A549 (cell line): ENCODE data around the gene DNAH1. TPM values are rescaled to one million over a fixed set of nuclear protein-coding genes. Genes with fewer than 3 reads are reported as not detected.

Experiments used
- ATAC-seq, 2 experiments: fragments of 200-7000 bp in 1 of 2; fragments of >200 bp in 1 of 2; cut with Nextera tagmentation in 1 of 2; cut with Tn5 transposase in 1 of 2; 3 replicates each; pipeline versions ENCODE4 v1.8.0 to v1.9.1; 2018 to 2020; ENCODE audit warnings: mild to moderate bottlenecking in 1 of 2, moderate library complexity in 1 of 2
- CTCF ChIA-PET: fragments of 300-600 bp; sonication (Branson Sonifier 250); formaldehyde crosslinking; extraction: SDS; loops from one replicate; lab custom pipeline; 2021; ENCODE audit warnings: antibody characterized with exemption, inconsistent platforms; lab: Yijun Ruan, JAX
- POLR2A ChIA-PET: fragments of 350-600 bp; formaldehyde crosslinking; extraction: SDS; loops from one replicate; lab custom pipeline; 2021; ENCODE audit warnings: antibody characterized with exemption, inconsistent platforms; lab: Yijun Ruan, JAX
- DNase-seq, 2 experiments: peaks; one replicate each; pipeline versions ENCODE4 v3.0.0 to v3.0.0-alpha.2; 2011 to 2016; ENCODE audit warnings: low read depth in 1 of 2, low spot score in 1 of 2
- FAIRE-seq: peaks from 2 replicates; lab custom pipeline; 2011; peaks lifted over from hg19 to GRCh38; lab: Jason Lieb, UNC
- H3K27ac ChIP-seq, 2 experiments: fragments of >200 bp; sonication (Bioruptor Twin); formaldehyde crosslinking; 3 replicates each; pipeline ENCODE4 v1.5.1; 2016 to 2017
- H3K4me1 ChIP-seq: fragments of >200 bp; sonication (Bioruptor Twin); formaldehyde crosslinking; 3 replicates; pipeline ENCODE4 v1.6.1; 2016
- H3K4me2 ChIP-seq: fragments of >200 bp; sonication (Bioruptor Twin); formaldehyde crosslinking; 3 replicates; pipeline ENCODE4 v1.6.1; 2016
- H3K4me3 ChIP-seq: fragments of >200 bp; sonication (Bioruptor Twin); formaldehyde crosslinking; 3 replicates; pipeline ENCODE4 v1.5.1; 2016
- H3K9me3 ChIP-seq: fragments of >200 bp; sonication (Bioruptor Twin); formaldehyde crosslinking; 3 replicates; pipeline ENCODE4 v1.6.1; 2016
- CBX2 ChIP-seq: fragments of 200-600 bp; sonication (generic); IDR thresholded peaks from 2 replicates; pipeline ENCODE4 v1.6.1; 2016; ENCODE audit warnings: low read depth, mild to moderate bottlenecking, borderline replicate concordance
- CBX8 ChIP-seq: fragments of 200-600 bp; sonication (generic); IDR thresholded peaks from 2 replicates; pipeline ENCODE4 v1.6.1; 2016
- CEBPB ChIP-seq, 2 experiments: fragments of >200 bp in 1 of 2; sonication (Bioruptor Twin) in 1 of 2; formaldehyde crosslinking in 1 of 2; IDR thresholded peaks; 2 replicates each; pipeline ENCODE4 v1.6.1; 2012 to 2016
- CHD2 ChIP-seq: fragments of 150-350 bp; IDR thresholded peaks from 2 replicates; pipeline ENCODE4 v1.6.1; 2014; ENCODE audit warnings: low read length; ENCODE audit not compliant: partially characterized antibody
- CHD4 ChIP-seq: fragments of 200-600 bp; sonication (generic); IDR thresholded peaks from 2 replicates; pipeline ENCODE4 v1.6.1; 2016; ENCODE audit warnings: antibody characterized with exemption, mild to moderate bottlenecking, borderline replicate concordance
- CTCF ChIP-seq: fragments of >200 bp; sonication (Bioruptor Twin); formaldehyde crosslinking; IDR thresholded peaks from 3 replicates; pipeline ENCODE4 v1.5.1; 2016
- E2F6 ChIP-seq: IDR thresholded peaks from 2 replicates; pipeline ENCODE4 v1.6.1; 2012; ENCODE audit warnings: low read depth, borderline replicate concordance
- EHF ChIP-seq: fragments of 250-450 bp; sonication (Bioruptor Pico); IDR thresholded peaks from 2 replicates; pipeline ENCODE4 v1.5.0; 2020; ENCODE audit warnings: mild to moderate bottlenecking
- EHMT2 ChIP-seq: fragments of 200-600 bp; sonication (generic); IDR thresholded peaks from 2 replicates; pipeline ENCODE4 v1.6.1; 2016; ENCODE audit warnings: antibody characterized with exemption, low read depth, mild to moderate bottlenecking, moderate library complexity
- FOXS1 ChIP-seq: fragments of 250-450 bp; sonication (Bioruptor Pico); IDR thresholded peaks from 2 replicates; pipeline ENCODE4 v1.5.0; 2020; ENCODE audit warnings: mild to moderate bottlenecking, moderate library complexity
- GATA3 ChIP-seq: IDR thresholded peaks from 2 replicates; pipeline ENCODE4 v1.6.1; 2012; ENCODE audit warnings: borderline replicate concordance
- HDAC2 ChIP-seq: fragments of 200-600 bp; sonication (generic); IDR thresholded peaks from 2 replicates; pipeline ENCODE4 v1.6.1; 2016
- HOXB5 ChIP-seq: fragments of 250-450 bp; sonication (Bioruptor Pico); IDR thresholded peaks from 2 replicates; pipeline ENCODE4 v1.5.0; 2020; ENCODE audit warnings: mild to moderate bottlenecking, moderate library complexity
- JUN ChIP-seq, 2 experiments: fragments of >200 bp; sonication (Bioruptor Twin); formaldehyde crosslinking; IDR thresholded peaks; 2 replicates in 1 of 2; 3 replicates in 1 of 2; pipeline ENCODE4 v1.6.1; 2016 to 2017
- KDM5A ChIP-seq: fragments of 200-600 bp; sonication (generic); IDR thresholded peaks from 2 replicates; pipeline ENCODE4 v1.6.1; 2016; ENCODE audit warnings: antibody characterized with exemption, mild to moderate bottlenecking
- MAX ChIP-seq: IDR thresholded peaks from 2 replicates; pipeline ENCODE4 v1.6.1; 2012
- MAZ ChIP-seq: fragments of 150-350 bp; IDR thresholded peaks from 2 replicates; pipeline ENCODE4 v1.6.1; 2014; ENCODE audit warnings: antibody characterized with exemption, low read depth, low read length, borderline replicate concordance
- NR3C1 ChIP-seq: fragments of >200 bp; sonication (Bioruptor Twin); formaldehyde crosslinking; IDR thresholded peaks from 3 replicates; pipeline ENCODE4 v1.6.1; 2017
- POLR2A ChIP-seq: IDR thresholded peaks from 2 replicates; pipeline ENCODE4 v1.6.1; 2012; ENCODE audit warnings: mild to moderate bottlenecking, low read length
- RARB ChIP-seq: fragments of 250-450 bp; sonication (Bioruptor Pico); IDR thresholded peaks from 2 replicates; pipeline ENCODE4 v1.8.0; 2021; ENCODE audit warnings: mild to moderate bottlenecking, moderate library complexity
- RCOR1 ChIP-seq: fragments of 150-350 bp; IDR thresholded peaks from 2 replicates; pipeline ENCODE4 v1.6.1; 2014; ENCODE audit warnings: antibody characterized with exemption, low read length, low read depth
- RFX5 ChIP-seq: fragments of 450-650 bp; IDR thresholded peaks from 2 replicates; pipeline ENCODE4 v1.7.1; 2014; ENCODE audit warnings: antibody characterized with exemption, mild to moderate bottlenecking, moderate library complexity
- SMC3 ChIP-seq: fragments of >200 bp; sonication (Bioruptor Twin); formaldehyde crosslinking; IDR thresholded peaks from 3 replicates; pipeline ENCODE4 v1.6.1; 2018; ENCODE audit warnings: inconsistent platforms
- SREBF2 ChIP-seq: fragments of 450-650 bp; IDR thresholded peaks from 2 replicates; pipeline ENCODE4 v1.6.1; 2014; ENCODE audit warnings: mild to moderate bottlenecking, moderate library complexity
- TP53 ChIP-seq: fragments of 250-450 bp; sonication (Bioruptor Pico); IDR thresholded peaks from 2 replicates; pipeline ENCODE4 v1.5.0; 2021; ENCODE audit warnings: mild to moderate bottlenecking, moderate library complexity
- ZFP36 ChIP-seq: fragments of 450-650 bp; IDR thresholded peaks from 2 replicates; pipeline ENCODE4 v1.6.1; 2014; ENCODE audit warnings: borderline replicate concordance; ENCODE audit not compliant: partially characterized antibody
- ZSCAN20 ChIP-seq: fragments of 250-450 bp; sonication (Bioruptor Pico); IDR thresholded peaks from 2 replicates; pipeline ENCODE4 v1.8.0; 2022; ENCODE audit warnings: mild to moderate bottlenecking, moderate library complexity
- WGBS: methylation state at CpG from one replicate; pipeline ENCODE4 v1.1.6; 2017; ENCODE audit errors: missing lambda C conversion rate; 5-methylcytosine and 5-hydroxymethylcytosine counted together
- polyA plus RNA-seq, 4 experiments: library from polyadenylated mRNA; depleted of rRNA in 3 of 4; stranded (reverse); fragments of >200 nt; fragmentation: RNase III in 1 of 4; extraction: RNeasy Plus Mini Kit Qiagen cat#74134 plus additional on column Dnase treatment in 1 of 4; gene quantifications; 2 replicates in 3 of 4; 3 replicates in 1 of 4; pipeline ENCODE4 v1.2.3, GENCODE V29; 2011 to 2017
- TF ChIP-seq, protein P1 (sequence below): IDR thresholded peaks from 2 replicates; pipeline ENCODE4 v1.6.1; 2012

Gene DNAH1
- polyA plus RNA-seq, 2 of the 4 experiments (the other 2 are of a cell fraction): 0.65 to 1.6 TPM

- no peak for TF ChIP-seq KDM5A
- TF ChIP-seq HOXB5 (CRISPR knock-in tag): no peak
- no peak for TF ChIP-seq GATA3
- TF ChIP-seq EHMT2: no peak
- no peak for TF ChIP-seq FOXS1
- no peak for TF ChIP-seq CHD4
- TF ChIP-seq CHD2: no peak
- no peak for TF ChIP-seq TP53 (CRISPR knock-in tag)
- TF ChIP-seq NR3C1: no peak
- TF ChIP-seq E2F6: no peak
- no peak for TF ChIP-seq RCOR1
- TF ChIP-seq CTCF: no peak
- TF ChIP-seq MAX: no peak
Measured at GRCh38 chr3:52430416-52430810, 114.3 kb downstream of the DNAH1 start.

DNA sequence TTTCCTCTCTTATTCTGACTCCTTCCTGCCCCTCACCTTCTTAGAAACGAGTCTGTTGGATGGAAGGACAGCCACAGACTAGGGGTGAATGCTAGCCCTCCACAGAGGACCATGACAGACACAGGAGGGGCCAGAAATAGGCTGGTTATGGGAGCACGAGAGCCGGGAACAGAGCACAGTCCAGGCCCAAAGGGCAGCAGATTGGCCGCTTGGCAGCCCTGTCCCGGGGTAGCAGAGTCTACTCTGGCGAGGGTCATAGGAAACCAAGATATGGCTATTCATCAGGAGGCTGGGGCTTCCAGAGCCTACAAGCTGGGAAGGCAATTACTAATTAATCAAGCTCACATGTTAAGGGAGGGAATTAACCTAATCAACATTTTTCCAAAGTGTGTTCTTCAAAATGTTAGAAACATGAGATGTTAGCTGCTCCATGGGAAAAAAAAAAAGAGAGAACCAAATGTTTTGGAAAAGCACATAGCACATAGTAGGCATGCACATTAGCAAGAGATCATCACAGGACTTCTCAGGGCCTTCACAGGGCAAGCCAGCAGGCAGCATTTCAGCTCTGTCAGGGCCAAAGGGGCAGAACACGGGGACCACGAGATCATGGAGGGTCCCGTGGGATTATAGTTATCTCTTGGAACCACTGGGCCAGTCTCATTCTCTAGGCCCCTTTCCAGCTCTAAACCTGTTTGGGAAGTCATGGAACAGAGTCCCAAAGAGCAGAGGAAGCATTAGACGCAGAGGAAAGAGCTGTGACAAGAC, 115.5 kb downstream of the DNAH1 start:
- no peak for ATAC-seq
- no peak overlapping the region for H3K4me2 ChIP-seq
- CTCF ChIA-PET: interaction anchor here (1.4 to 20.8 kb wide), 3 partner anchors 16 to 92 kb away, joined by 4 to 351 read pairs (median 10); partner anchors contain the start of genes SEMA3G and TNNC1
- H3K4me1 ChIP-seq: no peaks in the 10 kb centered on the region
- no peak for TF ChIP-seq HDAC2
- TF ChIP-seq MAZ: no peak
- TF ChIP-seq E2F6: no peak
- no peak for TF ChIP-seq SREBF2
- TF ChIP-seq, protein P1, sequence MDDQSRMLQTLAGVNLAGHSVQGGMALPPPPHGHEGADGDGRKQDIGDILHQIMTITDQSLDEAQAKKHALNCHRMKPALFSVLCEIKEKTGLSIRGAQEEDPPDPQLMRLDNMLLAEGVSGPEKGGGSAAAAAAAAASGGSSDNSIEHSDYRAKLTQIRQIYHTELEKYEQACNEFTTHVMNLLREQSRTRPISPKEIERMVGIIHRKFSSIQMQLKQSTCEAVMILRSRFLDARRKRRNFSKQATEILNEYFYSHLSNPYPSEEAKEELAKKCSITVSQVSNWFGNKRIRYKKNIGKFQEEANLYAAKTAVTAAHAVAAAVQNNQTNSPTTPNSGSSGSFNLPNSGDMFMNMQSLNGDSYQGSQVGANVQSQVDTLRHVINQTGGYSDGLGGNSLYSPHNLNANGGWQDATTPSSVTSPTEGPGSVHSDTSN: no peak
- TF ChIP-seq ZSCAN20 (CRISPR knock-in tag): no peak
- TF ChIP-seq ZFP36: no peak
- TF ChIP-seq POLR2A: no peak
- no peak for TF ChIP-seq TP53 (CRISPR knock-in tag)
- no peak for TF ChIP-seq RFX5
- no peak for TF ChIP-seq JUN (IDR thresholded peaks at IDR 0.05)
- no peak for TF ChIP-seq SMC3
- no peak for TF ChIP-seq CBX8
- TF ChIP-seq CEBPB (IDR thresholded peaks at IDR 0.05): no peak
- no peak for TF ChIP-seq EHF
- TF ChIP-seq CBX2: no peak
- TF ChIP-seq RARB (CRISPR knock-in tag): no peak
- TF ChIP-seq, all 56 proteins: peak for 0
- DNase-seq: no peak
- Histone ChIP-seq H3K9me3 (no peaks in the 10 kb centered on the region), H3K27ac (no peak overlapping the region), H3K4me3 (no peak overlapping the region)
- WGBS: 61% methylated on average over 10 of the region's 10 CpGs
- FAIRE-seq: no peak
- POLR2A ChIA-PET: no interaction called here

More at GRCh38 chr3:52430416-52430810, 114.3 kb downstream of the DNAH1 start:
- ChIA-PET POLR2A (no interaction called here), CTCF (interaction anchor here (1.4 to 20.8 kb wide), 3 partner anchors 17 to 91 kb away, joined by 4 to 351 read pairs (median 10); partner anchors contain the start of genes SEMA3G and TNNC1)
- WGBS: 65% methylated on average over 9 of the region's 9 CpGs
- FAIRE-seq (no peak), ATAC-seq (no peak), DNase-seq (no peak)
- Histone ChIP-seq H3K4me2 (no peak overlapping the region), H3K4me3 (no peak overlapping the region), H3K27ac (no peak overlapping the region), H3K4me1 (no peaks in the 10 kb centered on the region), H3K9me3 (no peaks in the 10 kb centered on the region)
